DMS53 treated with DMSO at 0.1 percent for 48 hours (cell line): ENCODE results near the gene SEMA3D.

Source experiments
- DNase-seq: peaks from one replicate; lab custom pipeline; 2025; ENCODE audit not compliant: unreplicated experiment; lab: John Stamatoyannopoulos, UW

Gene SEMA3D

GRCh38 chr7:85081392-85081791 is 105.5 kb downstream of the SEMA3D start:
- no peak for DNase-seq

GRCh38 chr7:85079434-85079833 is 107.4 kb downstream of the SEMA3D start:
- DNase-seq: no peak

- no peak for DNase-seq
Observed at GRCh38 chr7:85078181-85078580, 108.7 kb downstream of the SEMA3D start.

- DNase-seq: no peak
Observed at GRCh38 chr7:85075864-85076263, 111.0 kb downstream of the SEMA3D start.

GRCh38 chr7:85074992-85075391 is 111.9 kb downstream of the SEMA3D start:
- no peak for DNase-seq

GRCh38 chr7:85074016-85074415 is 112.8 kb downstream of the SEMA3D start:
- no peak for DNase-seq

- no peak for DNase-seq
Observed at GRCh38 chr7:85070967-85071628, 115.8 kb downstream of the SEMA3D start.

- DNase-seq: peak; percentile 67
Observed at GRCh38 chr7:85068799-85069198, 118.1 kb downstream of the SEMA3D start.

GRCh38 chr7:85067371-85067770 is 119.5 kb downstream of the SEMA3D start:
- DNase-seq: no peak

- DNase-seq: no peak
Observed at GRCh38 chr7:85065888-85066485, 120.9 kb downstream of the SEMA3D start.

- DNase-seq: no peak
Observed at GRCh38 chr7:85065306-85065705, 121.5 kb downstream of the SEMA3D start.

- DNase-seq: no peak
Observed at GRCh38 chr7:85062651-85063050, 124.2 kb downstream of the SEMA3D start.

GRCh38 chr7:85061456-85061855 is 125.4 kb downstream of the SEMA3D start:
- DNase-seq: no peak

- DNase-seq: no peak
Observed at GRCh38 chr7:85060696-85061095, 126.2 kb downstream of the SEMA3D start.

- DNase-seq: no peak
Observed at GRCh38 chr7:85055906-85056305, 130.9 kb downstream of the SEMA3D start.

GRCh38 chr7:85055196-85055595 is 131.7 kb downstream of the SEMA3D start:
- no peak for DNase-seq

- DNase-seq: no peak
Observed at GRCh38 chr7:85054306-85054705, 132.6 kb downstream of the SEMA3D start.

- no peak for DNase-seq
Observed at GRCh38 chr7:85052894-85053293, 134.0 kb downstream of the SEMA3D start.

- no peak for DNase-seq
Observed at GRCh38 chr7:85052056-85052737, 134.7 kb downstream of the SEMA3D start.

- no peak for DNase-seq
Observed at GRCh38 chr7:85046534-85046933, 140.3 kb downstream of the SEMA3D start.

GRCh38 chr7:85041605-85042216 is 145.1 kb downstream of the SEMA3D start:
- DNase-seq: peak; percentile 84
